ENCODE measurements around the gene ADAMTS1.
A peak's percentile ranks its signal among the peaks of the same experiment; 100 is the strongest.

Gene ADAMTS1

DNA sequence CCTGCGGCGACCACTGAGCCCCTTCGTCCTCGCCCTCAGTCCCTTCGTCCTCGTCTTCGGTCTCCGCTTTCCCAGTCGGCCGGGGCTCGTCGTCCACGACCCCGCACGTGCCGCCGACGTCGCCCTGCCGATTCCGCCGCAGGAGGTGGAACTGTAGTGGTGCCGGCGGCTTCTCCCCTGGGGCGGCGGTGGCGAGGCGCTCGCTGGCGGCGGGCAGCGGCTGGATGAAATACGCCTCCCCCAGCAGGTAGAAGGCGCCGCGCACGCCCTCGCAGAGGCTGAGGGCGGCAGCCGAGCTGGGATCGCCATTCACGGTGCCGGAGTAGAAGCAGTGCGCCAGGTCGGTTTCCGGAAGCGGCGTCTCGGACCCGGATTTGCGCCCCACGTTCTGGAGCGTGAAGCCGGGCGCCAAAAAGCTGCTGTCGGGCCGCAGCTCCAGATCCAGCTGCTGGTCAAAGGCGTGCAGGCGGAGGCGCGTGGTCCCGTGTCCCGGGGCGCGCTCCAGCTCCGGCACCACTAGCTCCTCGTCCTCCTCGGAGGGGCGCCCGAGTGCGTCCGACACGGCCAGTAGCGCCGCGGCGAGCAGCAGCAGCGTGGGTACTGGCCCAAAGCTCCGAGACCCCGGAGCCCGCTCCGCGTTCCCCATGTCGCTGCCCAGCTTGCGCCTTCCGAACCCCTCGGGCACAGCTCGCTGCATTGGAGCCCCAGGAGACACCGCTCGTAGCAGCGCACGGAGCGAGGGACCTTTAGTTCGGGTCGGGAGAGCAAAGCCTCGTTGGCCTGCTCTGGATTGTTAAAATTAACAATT is 747 bp downstream of the ADAMTS1 start:
- DNase-seq (ENCODE audit: low read depth): no peak

DNA sequence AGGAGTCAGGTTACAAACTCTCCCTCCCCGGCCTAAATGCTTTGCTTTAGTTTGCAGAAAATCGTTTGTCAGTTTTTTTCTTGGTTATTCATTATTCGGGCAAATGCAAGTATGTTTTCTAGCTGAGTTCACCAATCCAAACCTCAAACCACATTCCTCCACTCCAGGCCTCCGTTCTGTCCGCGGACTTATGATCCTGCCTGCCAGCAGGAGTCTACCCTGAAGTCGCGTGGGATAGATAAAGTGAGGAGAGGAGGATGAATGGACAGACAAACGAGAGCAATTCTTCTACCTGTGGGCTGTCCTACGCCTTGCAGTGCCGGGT is 1.3 kb downstream of the ADAMTS1 start:
- DNase-seq (ENCODE audit: low read depth): no peak

DNA sequence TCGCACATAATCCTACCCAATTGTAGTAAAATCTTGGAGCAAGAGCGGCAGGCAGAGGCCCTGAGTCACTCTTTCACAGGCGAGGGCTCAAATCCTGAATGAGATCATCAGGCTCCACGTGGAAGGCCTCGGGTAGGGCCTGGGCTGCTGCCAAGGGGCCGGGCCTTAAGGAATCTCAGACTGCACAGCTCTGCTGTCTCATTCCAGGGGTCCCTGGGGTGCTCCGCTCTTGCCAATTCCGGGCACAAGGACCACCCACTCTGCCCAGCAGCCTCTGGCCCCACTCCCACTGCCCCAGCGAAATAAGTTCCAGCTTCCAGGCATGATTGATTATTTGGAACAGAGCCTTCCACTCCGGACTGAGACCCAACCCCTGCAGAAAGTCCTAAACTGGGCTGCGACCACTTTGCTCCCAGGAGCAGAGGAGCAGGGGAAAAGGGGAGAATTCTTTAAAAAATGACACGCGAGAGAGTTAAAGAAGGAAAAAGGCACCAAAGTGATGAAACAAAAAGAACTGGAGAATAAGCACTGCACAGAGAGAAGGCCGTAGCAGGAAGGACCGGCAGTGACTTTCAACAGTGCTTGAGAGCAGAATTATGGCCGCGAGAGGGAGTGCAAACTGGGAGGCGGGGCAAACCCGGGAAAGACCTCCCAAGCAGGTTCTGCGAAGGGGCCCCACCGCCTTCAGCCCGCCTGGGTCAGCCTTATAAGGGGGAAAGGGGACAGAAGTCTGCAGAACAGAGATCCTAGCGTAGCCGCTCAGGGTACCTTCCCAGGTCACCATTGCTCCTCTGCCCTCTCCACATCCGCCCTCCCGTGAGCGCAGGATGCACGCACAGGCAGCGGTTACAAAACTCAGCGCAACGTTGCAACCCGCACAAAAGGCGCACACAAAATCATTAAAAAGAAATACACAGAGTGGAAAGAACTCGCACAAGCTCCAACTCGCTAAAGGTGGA is 2.0 kb downstream of the ADAMTS1 start:
- peak; percentile 97 for DNase-seq (ENCODE audit: low read depth)

DNA sequence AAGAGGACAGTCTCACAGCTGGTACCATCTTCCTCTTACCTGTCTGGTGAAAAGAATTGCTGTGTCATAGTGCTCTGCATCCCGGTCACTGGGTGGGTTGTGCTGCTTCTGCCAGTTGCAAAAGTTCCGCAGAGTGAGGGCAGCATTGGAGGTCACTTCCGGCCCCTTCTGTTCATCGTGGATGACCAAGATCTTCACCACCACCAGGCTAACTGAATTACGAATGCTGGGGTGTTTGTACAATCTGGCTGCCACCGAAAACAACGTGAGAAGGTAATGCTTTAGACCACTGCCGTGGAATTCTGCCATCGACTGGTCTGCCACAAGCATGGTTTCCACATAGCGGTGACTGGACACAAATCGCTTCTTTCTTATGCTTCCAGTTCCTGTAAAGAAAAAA is 2.9 kb downstream of the ADAMTS1 start:
- DNase-seq (ENCODE audit: low read depth): no peak

DNA sequence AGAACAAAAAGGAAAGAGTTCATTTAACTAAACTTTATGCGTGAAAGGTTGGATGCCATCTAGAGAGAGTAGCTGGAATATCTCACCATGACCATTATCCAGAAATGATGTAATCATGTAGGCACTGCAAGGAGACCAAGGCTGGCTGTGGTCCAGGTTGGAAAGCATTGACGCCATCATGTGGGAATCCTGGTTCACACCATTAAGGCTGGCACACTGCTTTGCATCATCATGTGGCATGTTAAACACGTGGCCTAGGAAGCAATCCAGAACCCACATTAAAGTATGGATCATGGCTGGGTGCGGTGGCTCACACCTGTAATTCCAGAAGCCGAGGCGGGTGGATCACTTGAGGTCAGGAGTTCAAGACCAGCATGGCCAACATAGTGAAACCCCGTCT is 4.3 kb downstream of the ADAMTS1 start:
- no peak for DNase-seq (ENCODE audit: low read depth)

DNA sequence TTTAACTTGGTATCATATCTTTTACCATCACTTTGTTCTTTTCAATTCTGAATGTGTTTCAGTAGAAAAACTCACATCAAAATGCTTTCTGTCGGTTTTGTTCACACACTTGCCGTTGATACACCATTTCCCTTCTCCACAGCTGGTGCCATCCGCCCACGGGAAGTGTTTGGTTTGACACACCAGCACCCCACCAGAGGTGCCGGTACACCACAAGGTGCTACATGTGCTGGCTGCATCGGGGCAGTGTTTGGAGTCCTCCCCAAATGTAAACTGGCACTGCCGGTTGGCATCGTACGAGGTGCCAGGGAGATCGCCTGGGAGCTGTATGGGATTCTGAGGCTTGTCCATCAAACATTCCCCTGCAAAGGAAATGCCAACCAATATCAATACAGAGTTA is 5.0 kb downstream of the ADAMTS1 start:
- DNase-seq (ENCODE audit: low read depth): no peak

DNA sequence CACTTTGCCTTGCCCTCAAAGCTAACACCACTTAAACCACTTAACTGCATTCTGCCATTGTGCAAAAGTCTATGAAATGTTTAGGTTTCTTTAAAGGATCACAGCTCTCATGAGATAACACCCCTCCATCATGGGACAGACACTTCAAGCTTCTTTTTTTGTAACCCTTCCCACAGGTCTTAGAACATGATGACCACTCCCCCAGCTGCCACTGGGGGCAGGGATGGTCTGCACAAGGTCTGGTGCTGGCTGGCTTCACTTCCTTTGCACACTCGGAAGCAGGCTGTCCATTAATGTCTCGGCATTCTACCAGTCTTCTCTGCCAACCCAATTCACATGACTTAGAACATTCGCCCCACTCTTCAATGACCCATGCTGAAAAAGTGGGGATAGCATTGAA is 7.7 kb downstream of the ADAMTS1 start:
- DNase-seq (ENCODE audit: low read depth): no peak

DNA sequence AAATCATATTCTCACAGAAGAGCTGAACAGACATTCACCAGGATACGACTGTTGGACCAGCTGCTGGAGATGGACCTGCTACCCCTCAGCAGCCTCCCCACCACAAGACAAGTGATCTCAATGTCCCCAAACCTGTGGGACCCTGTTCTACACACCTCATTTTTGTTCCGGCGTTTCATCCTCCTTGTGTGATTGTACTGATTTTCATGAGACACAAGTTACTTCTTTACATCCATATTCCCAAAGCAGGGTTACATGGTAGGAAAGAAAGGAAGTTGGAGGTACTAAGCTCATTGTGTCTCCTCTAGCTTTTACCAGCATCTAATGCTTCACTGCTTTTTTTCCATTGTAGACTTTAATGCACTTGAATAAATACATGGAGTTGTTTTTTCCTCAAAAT is 8.7 kb downstream of the ADAMTS1 start:
- DNase-seq (ENCODE audit: low read depth): no peak

DNA sequence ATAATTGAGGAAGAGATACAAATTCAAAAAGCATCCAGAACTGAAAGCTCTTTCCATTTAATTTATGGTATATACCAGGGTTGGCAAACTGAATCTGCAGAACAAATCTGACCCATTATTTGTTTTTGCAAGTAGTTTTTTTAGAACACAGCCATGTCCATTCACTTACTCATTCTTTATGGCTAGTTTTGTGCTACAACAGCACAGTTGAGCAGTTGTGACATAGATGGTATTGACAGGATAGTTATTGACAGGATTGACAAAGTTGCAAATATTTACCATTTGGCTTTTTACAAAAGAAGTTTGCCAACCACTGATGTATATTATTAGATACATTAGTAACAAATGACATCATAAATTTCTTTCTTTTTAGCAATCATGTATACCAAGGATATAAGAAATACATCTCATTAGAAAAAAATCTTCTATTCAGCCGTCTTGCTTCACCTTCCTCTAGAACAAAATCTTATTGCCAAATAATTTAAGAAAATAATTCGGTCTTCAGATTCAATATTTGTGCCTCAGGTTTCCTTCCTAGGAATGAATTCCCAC is 9.4 kb downstream of the ADAMTS1 start:
- DNase-seq (ENCODE audit: low read depth): no peak

DNA sequence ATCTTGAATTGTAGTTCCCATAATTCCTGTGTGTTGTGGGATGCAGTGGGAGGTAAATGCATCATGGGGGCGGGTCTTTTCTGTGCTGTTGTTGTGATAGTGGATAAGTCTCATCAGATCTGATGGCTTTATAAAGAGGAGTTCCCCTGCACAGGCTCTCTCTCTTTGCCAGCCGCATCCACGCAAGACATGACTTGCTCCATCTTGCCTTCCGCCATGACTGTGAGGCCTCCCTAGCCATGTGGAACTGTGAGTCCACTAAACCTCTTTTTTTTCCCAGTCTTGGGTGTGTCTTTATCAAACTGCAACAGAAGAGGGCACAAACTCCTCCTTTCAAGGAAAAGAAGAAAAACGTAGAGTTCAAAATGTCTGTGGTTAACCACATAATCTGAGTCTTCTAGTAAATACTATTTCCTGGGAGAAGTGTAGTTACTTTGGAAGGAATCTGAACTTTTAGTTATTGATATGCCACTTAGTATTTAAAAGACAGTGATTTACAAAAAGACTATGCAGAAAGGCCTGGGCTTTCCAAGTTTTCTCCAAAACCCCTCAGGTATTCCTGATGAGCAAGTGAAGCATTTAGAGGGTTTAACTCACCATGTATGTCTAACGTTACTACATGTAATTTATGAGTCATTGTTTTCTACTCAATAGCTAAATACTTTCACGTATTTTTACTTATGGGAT is 10.0 kb downstream of the ADAMTS1 start:
- no peak for DNase-seq (ENCODE audit: low read depth)

DNA sequence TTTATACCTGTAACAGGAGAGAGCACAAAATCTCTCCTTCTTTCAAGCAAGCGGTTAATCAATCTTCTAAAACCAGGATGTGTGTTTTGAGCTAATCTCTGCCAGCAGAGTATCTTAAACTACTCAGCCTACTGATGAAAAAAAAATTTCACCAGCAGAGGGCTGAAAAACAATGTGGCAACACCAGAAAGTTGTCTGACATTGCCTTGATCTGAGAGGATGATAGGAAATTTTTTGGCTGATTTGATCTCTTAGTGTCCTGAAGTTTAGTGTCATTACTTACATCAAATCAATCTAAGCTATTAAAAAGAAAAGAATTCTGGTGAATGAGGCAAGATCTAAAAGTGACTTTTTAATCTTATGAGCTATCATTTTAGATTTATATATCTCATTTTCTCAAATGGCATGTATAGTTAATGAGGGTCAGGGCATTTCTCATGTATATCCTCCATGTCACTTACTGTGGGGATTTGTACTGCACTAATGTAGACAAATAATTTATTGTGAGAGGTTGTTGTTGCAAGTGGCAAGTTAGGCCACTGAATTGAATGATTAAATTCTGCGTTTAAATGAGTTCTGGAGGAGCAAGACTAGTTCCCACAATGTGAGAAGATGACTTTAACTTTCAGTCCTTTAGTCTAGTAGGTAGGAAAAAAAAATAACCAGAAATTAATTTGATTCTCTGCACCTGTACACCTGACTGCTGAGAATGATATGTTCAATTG is 10.9 kb downstream of the ADAMTS1 start:
- DNase-seq (ENCODE audit: low read depth): no peak

DNA sequence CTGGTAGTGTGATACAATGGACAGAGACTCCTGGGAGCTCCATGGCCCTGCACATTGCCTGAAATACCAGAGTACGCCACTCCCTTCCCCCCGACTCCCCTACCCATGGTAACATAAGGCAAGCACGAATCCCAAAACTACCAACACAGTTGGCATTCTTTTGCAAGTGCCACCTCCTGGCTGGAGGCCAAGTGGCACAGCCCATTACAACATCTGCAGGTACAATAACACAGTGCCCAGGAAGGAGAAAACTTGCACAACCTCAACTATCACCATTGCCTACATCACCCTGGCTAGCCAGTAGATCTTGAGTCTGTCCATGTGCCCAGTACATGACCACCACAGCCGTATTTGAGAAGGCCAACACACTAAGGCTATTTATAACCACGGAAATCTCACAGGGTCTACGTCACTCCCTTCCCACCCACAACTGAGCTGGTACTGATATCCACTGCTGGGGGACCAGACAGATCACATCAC is 11.7 kb downstream of the ADAMTS1 start:
- no peak for DNase-seq (ENCODE audit: low read depth)

DNA sequence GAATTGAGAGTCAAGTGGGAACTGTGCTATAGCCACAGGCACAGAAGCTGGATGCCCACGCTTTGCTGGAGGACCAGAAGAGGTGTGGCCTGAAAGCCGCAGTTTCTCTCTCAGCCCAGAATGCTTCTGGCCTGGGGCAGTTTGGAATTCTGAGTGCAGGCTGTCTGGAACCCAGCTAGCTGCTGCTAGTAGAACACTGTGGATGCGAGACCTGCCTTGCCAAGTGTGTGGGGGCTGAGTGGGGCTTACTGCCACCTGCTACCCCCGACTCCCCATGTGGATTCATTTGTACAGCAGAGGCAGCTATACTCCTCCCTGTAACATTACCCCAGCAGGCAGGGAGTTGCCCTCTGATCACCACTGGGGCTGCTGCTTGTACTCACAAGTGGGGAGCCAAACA is 12.2 kb downstream of the ADAMTS1 start:
- DNase-seq (ENCODE audit: low read depth): no peak

DNA sequence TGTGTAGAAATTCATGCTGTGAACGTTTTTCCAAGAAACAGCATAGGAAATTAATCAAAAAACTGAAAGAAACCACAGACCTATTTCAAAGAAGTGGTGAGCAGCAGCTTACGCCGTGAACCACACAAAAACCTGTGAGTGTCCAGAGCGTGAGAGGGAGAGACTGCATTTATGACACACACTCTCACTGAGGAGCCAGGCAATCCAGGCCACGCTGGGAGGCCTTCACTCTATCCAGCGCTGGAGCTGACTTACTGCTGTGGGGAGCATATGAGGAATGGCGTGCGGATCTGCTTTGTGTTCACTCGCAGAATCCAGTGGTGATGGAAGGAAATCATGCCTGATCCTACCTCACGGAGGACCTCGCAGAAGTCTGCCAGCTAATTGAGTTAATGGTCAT is 12.7 kb downstream of the ADAMTS1 start:
- DNase-seq (ENCODE audit: low read depth): no peak

DNA sequence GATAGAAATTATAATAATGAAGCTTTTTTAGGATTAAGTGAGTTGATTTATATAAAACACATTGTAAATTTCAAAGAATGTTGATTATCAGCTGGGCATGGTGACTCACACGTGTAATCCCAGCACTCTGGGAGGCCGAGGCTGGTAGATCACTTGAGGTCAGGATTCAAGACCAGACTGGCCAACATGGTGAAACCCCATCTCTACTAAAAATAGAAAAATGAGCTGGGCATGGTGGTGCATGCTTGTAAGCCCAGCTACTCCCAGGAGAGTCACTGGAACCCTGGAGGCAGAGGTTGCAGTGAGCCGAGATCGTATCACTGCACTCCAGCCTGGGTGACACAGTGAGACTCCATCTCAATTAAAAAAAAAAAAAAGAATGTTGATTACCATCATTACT is 18.4 kb downstream of the ADAMTS1 start:
- no peak for DNase-seq (ENCODE audit: low read depth)

DNA sequence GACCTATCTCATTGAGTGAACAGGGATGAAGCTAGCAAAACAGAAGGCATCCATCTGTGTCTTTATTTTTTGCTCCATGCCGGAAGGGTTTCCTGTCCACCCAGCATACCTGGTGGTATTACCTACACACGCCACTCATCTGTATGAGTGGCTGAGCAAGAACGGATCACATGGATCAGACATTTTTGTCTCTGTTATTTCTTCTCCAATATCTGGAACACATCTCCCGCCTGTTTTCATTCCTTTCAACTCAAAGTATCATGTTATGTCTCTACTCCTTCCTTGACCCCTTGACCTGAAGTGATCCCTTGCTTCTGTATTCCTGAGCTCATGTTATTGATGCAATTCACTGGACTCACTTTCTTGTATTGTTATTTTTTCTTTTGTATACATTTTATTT is 24.7 kb downstream of the ADAMTS1 start:
- no peak for DNase-seq (ENCODE audit: low read depth)

DNA sequence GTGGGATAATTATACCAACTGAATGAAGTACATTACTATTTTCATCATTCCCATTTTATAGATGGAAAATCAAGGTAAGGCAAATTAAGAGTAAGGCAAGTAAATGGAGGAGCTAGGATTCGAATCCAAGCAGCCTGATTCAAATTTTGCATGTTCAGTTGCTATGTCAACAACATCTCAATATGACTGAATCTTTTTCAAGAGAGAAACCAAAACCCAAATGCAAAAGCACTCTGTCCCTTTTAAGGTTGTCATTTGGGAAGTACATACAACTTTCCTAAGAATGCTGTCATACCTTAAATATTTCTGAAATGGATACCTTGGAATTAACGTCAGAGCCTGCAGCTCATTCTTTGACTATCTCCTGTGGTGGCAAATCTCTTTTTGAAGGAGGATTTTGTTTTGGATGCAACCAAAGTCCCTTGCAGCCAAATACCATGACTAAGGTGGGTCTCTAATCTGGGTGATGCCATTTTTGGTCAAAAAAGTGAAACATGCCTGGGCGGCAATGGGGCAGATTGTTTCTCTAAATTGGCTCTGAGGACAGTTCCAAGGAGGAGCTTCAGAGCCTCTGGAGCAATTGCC is 25.4 kb downstream of the ADAMTS1 start:
- DNase-seq (ENCODE audit: low read depth): no peak

DNA sequence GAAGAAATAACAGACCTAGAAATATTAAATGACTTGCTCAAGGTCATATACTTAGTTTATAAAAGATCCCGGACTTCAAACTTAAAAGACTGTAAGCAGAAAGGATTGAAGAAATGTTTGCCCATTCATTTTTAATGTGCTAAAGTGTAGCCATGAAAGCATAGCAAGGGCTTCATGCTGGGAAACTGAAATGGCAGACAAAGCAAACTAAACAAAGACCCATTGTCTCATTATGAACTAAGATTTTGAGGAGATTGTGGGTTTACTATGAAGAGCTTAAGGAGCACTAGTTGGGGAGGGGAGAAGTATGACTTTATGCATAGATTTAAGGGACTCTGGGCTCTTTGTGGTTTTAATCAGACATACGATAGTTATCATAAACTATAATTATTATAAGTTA is 26.3 kb downstream of the ADAMTS1 start:
- no peak for DNase-seq (ENCODE audit: low read depth)

DNA sequence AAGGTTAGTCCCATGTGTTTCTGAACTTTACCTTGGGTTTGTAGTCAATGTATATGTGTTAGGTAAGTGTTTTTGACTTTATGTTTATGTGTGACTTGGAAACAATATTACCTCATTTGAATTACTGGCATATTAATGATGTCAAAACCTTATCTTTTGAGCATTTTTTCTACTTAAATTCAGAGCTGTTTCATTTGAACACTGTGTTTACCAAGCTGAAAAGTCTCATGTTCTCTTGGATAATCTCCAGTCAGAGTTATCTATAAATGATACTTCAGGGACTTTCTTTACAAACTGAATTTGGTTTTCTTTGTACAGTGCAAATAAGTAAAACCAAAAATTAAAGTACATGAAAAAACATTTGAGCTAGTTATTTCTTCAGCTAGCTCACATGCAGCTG is 30.0 kb downstream of the ADAMTS1 start:
- DNase-seq (ENCODE audit: low read depth): no peak

DNA sequence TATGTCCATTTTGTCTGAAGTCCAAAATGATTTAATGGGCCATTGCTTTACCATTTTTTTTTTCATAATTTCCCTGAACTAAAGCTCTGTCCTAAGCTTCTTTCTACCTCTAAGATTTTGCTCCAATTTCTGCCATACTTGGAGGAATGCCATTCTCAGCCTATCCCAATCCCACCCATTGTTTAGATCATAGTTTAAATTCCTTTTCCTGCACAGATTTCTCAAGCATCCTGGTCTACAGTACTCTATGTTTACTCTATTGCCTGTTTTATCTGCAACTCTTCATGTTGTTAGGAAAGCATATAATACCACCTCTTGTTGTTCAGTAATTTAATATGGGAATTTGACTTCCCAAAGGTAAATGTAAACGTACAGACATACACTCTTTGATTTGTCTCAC is 30.8 kb downstream of the ADAMTS1 start:
- no peak for DNase-seq (ENCODE audit: low read depth)

DNA sequence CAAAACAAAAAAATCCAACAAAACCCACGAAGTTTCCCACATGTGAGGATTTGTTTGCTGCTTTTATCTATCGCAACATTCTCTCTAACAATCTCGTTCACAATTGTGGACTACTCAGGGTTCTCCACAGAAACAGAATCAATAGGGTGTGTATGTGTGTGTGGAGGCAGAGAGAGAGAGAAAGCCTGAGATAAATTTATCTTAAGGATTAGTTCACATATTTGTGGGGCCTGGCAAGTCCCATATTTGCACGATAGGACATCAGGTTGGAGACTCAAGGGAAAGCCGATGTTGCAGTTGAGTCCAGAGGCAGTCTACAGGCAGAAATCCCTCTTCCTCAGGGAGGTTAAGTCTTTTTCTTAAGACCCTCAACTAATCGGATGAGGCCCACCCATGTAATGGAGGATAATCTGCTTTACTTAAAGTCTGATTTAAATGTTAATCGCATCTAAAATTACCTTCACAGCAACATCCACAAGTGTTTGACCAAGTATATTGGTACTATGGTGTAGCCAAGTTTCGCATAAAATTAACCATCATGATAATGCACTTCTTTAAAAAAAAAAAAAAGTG is 31.7 kb downstream of the ADAMTS1 start:
- DNase-seq (ENCODE audit: low read depth): no peak
